HL-60 (cell line): ENCODE data around the gene KIAA0040.

Source experiments
- CTCF ChIP-seq: IDR thresholded peaks from one replicate; pipeline ENCODE4 v1.5.1; 2011; ENCODE audit warnings: low read length, control low read depth, inconsistent platforms; ENCODE audit not compliant: insufficient read depth
- GABPA ChIP-seq: IDR thresholded peaks from 2 replicates; pipeline ENCODE4 v1.6.1; 2012; ENCODE audit warnings: low read depth
- POLR2AphosphoS5 ChIP-seq: IDR thresholded peaks from 2 replicates; pipeline ENCODE4 v1.6.1; 2012; ENCODE audit warnings: low read depth
- SPI1 ChIP-seq: IDR thresholded peaks from 2 replicates; pipeline ENCODE4 v1.6.1; 2012; ENCODE audit warnings: low read depth, mild to moderate bottlenecking, borderline replicate concordance
- TF ChIP-seq, protein P1 (sequence below): IDR thresholded peaks from 2 replicates; pipeline ENCODE4 v1.6.1; 2012; ENCODE audit warnings: low read depth; ENCODE audit not compliant: insufficient replicate concordance

DNA sequence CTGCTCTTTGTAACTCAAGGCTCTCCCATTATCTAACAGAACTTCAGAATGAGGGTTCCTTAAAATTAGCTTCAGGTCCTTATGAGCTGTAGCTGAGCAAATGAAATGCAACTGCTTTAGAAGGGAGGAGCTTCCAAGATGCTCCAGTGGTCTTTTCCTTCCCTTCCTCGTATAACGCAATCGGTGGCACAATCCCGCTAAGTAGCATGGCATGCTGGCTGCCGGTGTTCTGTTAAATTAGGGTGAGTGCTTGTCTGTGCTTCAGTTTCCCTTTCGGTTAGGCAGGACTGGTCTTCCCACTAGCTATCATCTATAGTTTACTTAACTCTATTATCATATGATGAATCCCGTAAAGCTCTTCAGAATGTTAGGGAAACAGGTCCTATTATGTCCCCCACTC is 917 bp downstream of the KIAA0040 start:
- TF ChIP-seq CTCF (no peak), POLR2AphosphoS5 (no peak), GABPA (no peak), SPI1 (no peak)
- TF ChIP-seq, protein P1, sequence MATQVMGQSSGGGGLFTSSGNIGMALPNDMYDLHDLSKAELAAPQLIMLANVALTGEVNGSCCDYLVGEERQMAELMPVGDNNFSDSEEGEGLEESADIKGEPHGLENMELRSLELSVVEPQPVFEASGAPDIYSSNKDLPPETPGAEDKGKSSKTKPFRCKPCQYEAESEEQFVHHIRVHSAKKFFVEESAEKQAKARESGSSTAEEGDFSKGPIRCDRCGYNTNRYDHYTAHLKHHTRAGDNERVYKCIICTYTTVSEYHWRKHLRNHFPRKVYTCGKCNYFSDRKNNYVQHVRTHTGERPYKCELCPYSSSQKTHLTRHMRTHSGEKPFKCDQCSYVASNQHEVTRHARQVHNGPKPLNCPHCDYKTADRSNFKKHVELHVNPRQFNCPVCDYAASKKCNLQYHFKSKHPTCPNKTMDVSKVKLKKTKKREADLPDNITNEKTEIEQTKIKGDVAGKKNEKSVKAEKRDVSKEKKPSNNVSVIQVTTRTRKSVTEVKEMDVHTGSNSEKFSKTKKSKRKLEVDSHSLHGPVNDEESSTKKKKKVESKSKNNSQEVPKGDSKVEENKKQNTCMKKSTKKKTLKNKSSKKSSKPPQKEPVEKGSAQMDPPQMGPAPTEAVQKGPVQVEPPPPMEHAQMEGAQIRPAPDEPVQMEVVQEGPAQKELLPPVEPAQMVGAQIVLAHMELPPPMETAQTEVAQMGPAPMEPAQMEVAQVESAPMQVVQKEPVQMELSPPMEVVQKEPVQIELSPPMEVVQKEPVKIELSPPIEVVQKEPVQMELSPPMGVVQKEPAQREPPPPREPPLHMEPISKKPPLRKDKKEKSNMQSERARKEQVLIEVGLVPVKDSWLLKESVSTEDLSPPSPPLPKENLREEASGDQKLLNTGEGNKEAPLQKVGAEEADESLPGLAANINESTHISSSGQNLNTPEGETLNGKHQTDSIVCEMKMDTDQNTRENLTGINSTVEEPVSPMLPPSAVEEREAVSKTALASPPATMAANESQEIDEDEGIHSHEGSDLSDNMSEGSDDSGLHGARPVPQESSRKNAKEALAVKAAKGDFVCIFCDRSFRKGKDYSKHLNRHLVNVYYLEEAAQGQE: no peak
